Choroid plexus epithelial cell (primary cell): ENCODE measurements around the gene BRSK2.
"Not testable (repeated sequence)": the region's sequence is repeated elsewhere in the genome, so short reads cannot be mapped to it uniquely, and the experiment has no call there.

Experiments used
- DNase-seq: peaks from one replicate; pipeline ENCODE4 v3.0.0-alpha.2; 2010; ENCODE audit warnings: low read depth
- H3K4me3 ChIP-seq: 2 replicates; pipeline ENCODE4 v1.5.1; 2011; ENCODE audit warnings: low read depth, mild to moderate bottlenecking, control low read depth, low read length, moderate library complexity
- TF ChIP-seq, protein P1 (sequence below): conservative IDR thresholded peaks from 2 replicates; pipeline ENCODE4 v1.5.1; 2011; ENCODE audit warnings: low read depth, mild to moderate bottlenecking, control low read depth, inconsistent platforms, low read length, moderate library complexity

The BRSK2 gene

DNA sequence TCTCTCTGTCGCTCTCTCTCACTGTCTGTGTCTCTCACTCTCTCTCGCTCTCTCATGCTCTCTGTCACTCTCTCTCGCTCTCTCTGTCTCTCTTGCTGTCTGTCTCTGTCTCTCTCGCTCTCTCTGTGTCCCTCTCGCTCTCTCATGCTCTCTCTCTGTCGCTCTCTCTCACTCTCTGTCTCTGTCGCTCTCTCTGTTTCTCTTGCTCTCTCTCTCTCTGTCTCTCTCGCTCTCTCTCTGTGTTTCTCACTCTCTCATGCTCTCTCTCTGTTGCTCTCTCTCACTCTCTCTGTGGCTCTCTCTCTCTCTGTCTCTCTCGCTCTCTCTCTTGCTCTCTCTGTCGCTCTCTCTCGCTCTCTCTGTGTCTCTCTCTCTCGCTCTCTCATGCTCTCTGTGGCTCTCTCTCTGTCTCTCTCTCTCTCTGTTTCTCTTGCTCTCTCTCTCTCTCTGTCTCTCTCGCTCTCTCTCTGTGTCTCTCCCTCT, 33.2 kb upstream of the BRSK2 start:
- TF ChIP-seq, protein P1, sequence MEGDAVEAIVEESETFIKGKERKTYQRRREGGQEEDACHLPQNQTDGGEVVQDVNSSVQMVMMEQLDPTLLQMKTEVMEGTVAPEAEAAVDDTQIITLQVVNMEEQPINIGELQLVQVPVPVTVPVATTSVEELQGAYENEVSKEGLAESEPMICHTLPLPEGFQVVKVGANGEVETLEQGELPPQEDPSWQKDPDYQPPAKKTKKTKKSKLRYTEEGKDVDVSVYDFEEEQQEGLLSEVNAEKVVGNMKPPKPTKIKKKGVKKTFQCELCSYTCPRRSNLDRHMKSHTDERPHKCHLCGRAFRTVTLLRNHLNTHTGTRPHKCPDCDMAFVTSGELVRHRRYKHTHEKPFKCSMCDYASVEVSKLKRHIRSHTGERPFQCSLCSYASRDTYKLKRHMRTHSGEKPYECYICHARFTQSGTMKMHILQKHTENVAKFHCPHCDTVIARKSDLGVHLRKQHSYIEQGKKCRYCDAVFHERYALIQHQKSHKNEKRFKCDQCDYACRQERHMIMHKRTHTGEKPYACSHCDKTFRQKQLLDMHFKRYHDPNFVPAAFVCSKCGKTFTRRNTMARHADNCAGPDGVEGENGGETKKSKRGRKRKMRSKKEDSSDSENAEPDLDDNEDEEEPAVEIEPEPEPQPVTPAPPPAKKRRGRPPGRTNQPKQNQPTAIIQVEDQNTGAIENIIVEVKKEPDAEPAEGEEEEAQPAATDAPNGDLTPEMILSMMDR = no peak
- no peak for DNase-seq

DNA sequence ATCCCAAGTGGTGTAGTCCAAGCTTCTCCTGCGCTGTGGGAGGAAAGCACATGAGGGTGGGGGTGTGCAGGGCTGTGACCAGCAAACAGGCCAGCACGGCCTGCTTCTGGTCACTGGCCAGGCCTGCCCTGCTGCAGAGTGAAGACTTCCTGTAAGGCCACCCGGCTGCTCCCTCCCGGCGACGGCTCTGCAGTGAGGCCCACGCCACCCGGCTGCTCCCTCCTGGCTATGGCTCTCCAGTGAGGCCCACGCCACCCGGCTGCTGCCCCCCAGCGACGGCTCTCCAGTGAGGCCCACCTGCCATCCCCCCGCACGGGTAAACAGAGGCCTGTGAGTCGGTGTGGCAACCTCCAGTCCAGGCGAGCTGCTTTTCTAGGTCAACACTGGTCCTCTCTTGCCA, 31.4 kb upstream of the BRSK2 start:
- no peak overlapping the region for H3K4me3 ChIP-seq
- no peak for DNase-seq
- TF ChIP-seq, protein P1 = no peak

More for the DNA sequence above, 33.2 kb upstream of the BRSK2 start:
- H3K4me3 ChIP-seq = no peak overlapping the region

DNA sequence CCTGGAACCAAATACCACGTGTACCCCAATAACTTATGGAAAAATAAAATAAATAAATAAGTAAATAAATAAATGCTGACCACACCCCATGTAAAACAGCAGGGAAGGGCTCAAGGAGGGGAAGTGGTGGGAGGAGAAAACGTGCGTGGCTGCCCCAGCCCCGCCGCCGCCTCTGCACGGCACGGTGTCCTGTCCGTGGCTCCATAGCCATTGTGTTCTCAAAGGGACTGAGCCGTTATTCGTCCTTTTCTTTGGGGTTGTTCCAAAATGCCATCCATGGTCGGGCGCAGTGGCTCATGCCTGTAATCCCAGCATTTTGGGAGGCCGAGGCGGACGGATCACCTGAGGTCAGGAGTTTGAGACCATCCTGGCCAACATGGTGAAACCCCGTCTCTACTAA, 30.8 kb upstream of the BRSK2 start:
- not testable (repeated sequence) for H3K4me3 ChIP-seq

DNA sequence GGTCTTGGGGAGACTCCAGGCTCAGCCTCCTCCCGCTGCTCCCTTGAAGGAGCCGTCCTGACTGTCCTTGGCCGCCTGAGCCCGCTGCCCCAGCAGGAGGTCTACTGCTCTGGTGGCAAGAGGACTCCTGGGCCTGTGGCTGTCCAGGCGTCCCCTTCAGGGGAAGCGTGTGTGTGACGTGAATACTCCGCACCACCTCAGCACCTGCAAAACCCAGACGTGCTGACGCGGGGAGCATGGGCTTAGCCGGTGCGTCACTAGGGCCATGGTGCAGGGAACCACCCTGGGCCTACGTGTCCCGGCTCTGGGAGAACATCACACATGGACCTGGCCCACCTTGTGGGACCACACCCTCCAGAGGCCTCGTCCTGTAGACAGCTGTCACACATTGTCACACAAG, 30.2 kb upstream of the BRSK2 start:
- no peak overlapping the region for H3K4me3 ChIP-seq
- no peak for DNase-seq
- TF ChIP-seq, protein P1 = no peak

More for the DNA sequence above, 30.8 kb upstream of the BRSK2 start:
- DNase-seq = not testable (repeated sequence)

DNA sequence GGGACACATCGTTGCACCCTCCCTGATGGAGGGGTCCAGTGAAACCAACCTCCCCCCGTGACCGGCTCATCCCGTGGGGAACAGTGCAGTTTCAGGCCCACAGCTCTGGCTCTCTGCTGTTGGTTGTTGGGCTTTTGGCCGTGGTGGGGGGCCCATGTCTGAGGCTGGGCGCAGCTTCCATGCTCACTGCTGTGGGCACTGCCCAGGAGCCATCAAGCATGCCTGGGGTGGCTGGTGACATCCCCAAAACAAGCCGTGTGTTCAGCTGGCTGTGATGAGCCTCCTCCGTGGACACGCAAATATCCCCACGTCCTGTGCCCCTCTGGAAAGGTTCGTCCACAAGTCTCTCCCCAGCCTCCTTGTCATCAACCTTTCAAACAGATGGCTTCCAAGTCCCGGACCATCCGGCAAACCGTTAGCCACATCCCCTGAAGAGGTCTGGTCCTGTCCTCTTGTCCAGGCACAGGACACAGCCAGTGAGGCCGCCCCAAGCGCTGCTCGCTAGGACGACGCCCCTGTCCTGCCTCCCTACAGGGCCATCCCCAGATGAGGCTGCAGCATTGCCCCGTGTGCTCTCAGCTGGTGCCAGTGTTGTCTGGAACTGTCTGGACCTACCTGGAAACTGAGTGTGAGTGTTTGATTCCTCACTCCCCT, 29.4 kb upstream of the BRSK2 start:
- H3K4me3 ChIP-seq = no peak overlapping the region
- TF ChIP-seq, protein P1 = no peak
- DNase-seq = no peak

DNA sequence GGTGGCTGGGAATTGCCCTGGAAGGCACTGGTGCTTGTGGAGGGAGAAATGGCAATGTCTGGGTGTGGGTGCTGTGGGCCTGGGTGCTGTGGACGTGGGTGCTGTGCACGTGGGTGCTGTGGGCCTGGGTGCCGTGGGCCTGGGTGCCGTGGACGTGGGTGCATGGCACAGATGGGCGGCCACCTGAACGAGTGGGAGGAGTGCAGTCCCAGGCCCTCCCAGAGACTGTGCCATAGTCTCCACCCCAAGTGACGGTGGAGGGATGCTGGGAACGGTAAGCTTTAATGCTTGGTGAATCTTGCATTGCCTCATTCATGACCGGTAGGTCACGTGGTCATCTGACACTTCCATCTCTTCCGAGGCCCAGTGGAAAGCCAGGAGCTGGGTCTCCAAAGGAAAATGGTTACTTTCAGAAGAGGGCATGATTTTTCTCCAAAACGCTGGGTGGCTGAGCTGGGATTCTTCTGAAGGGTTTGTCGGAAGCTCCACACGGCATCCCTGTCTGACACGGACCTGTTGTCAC, 28.8 kb upstream of the BRSK2 start:
- DNase-seq = no peak
- TF ChIP-seq, protein P1 = no peak
- no peak overlapping the region for H3K4me3 ChIP-seq

DNA sequence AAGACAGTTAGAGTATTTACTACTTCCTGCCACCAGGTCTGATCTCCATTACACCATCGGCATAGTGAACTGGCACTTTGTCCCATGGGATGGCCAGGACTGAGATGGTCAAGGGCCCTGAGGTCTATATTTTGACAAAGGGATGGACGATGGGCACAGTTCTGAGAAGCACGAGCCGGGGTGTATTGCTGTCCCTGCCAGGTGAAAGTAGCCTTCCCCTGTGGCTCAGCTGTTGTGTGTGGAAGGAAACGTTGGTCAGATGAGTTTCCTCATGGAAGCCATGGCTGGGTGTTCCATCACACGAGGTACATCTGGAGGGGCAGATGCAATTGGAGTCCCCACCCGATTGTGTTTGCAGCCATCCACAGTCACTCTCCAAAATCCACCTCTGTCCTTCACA, 27.9 kb upstream of the BRSK2 start:
- TF ChIP-seq, protein P1 = no peak
- no peak for DNase-seq
- H3K4me3 ChIP-seq = no peak overlapping the region
